ENCODE results near the gene SERPINE3.

The SERPINE3 gene

DNA sequence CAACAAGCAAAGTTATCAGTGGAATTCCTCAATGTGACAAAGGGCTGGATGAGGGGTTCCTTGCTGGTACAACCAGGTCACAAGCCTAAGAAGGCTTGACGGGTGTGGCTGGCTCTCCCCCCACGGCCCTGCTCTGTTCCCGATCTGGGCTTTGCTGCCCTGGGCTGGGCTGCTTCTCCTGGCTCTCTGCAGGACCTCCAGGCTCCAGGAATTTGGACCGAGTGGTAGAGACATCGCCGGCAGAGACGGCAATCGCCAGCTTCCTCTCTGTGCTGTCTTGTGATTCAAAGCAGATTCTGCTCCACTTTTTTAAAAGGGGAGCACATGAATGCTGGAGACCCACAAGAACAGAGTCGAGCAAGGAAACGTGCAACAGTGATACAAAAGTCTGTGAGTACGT lies at the start of gene SERPINE3:
Gene SERPINE3 (plus strand): TSS at position 338 of the 400 bp plus-strand sequence. CDS start 1,401 bp downstream, outside the sequence.
- no peak for DNase-seq

DNA sequence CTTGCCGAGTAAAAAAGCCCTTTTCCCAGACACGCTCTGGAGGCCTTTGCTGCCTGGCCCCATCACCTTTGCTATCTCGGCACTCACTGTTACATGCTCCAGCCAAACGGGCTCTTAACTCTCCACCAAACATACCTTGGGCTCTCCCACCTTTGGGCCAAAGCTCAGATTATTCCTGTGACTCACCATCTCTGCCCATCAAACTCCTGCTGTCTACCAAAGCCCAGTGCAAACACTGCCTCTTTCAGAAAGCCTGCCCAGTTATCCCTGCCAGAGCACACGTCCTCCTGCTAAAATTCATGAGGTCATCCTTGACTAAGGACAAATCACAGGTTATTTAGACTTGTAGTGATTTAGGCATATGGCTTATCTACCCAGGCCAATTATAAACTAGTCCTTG lies 48.1 kb upstream of the SERPINE3 start:
- no peak for DNase-seq

DNA sequence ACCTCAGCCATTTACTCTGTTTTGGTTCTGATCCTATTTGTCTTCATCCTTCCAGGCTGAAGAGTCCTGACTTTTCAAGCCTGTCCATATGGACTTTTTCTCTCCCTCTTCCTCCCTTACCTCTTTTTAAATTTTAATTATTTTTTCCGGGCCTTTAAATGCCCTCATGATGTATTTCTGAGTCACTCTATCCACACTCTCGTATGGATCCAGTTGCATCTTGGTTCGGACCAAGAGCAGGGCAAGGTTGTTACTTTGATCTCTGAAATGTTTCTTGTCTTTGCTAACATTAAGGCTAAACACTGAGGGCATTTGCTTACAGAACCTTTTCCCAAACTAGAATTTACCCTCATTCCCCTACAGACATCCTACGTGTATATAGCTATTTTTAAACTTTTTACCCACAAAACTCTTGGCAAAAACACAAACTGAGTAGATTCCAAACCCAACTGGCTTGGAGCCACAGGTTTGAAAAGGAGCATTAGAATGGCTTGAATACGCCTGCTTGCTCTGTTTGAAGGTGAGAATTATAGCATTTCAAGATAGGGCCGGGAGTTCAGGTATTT lies 47.4 kb upstream of the SERPINE3 start:
- DNase-seq: no peak

- DNase-seq: no peak
Observed at GRCh38 chr13:51297556-51297955, 41.9 kb upstream of the SERPINE3 start.

DNA sequence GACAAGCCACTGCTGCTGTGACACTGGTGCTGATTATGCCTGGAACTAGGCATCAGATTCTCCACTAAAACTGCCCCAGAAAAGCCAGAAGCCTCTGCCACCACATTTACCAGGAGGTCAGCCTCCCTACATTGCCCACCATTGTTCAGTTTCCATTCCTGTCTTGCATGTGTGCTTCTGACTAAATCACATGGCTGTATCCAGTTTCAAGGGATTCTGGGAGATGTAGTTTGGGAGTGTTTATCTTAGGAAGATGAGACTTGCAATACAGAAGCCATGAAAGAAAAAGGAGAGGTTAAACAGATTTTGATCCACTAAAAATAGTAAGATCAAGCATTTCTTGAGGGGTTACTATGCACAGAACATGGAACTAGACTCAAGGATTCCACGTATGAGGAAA lies 40.7 kb upstream of the SERPINE3 start:
- DNase-seq: no peak

- DNase-seq: no peak
Observed at GRCh38 chr13:51303063-51303552, 36.4 kb upstream of the SERPINE3 start.

- no peak for DNase-seq
Observed at GRCh38 chr13:51303882-51304281, 35.6 kb upstream of the SERPINE3 start.

DNA sequence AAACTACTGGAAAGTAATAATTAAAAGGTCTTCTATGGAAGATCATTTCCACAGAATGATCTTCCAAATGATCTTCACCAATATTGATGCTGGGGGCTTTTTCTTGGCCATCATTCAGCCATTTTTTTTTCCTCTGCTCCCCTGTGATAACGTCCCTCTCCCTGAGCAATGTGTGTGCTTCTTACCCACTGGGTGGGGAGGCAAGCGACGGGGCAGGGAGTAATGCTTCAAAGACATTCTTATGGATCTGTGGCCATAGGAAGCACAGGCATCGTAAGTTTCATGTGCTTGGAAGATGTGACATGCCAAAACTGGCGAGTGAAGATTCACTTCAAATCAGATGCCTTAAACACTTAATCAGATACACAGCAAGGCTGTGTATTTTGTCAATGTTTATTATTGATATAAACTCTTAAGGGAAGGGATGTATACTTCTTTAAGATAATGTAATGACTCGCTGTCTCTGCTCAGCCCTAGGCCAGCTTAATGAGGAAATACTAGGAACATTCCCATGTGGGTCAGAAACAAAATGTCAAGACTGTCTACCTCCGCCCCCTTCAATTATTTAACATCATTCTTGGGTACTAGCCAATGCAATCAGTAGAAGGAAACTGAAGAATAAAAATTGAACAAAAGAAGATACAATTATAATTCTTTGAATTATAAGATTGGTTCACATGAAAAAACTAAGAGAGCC lies 34.1 kb upstream of the SERPINE3 start:
- no peak for DNase-seq

DNA sequence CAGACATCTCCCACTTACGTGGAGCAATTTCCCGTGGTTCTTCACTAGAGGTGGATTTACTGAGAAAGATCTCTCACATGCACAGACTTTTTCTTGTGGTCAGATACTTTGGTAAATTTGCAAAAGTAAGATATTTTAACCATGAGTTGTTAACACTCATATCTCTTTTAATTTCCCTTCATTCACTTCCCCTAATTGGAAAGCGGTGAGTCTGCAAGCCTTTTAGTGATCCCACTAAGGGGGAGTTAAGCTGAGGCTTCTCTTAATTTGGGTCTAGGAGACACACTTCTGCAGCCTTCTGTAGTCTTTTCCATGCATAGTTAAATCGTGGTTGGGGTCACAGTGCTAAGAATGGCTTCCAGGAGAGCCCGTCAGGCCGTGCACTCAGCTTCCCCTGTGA lies 30.7 kb upstream of the SERPINE3 start:
- no peak for DNase-seq

DNA sequence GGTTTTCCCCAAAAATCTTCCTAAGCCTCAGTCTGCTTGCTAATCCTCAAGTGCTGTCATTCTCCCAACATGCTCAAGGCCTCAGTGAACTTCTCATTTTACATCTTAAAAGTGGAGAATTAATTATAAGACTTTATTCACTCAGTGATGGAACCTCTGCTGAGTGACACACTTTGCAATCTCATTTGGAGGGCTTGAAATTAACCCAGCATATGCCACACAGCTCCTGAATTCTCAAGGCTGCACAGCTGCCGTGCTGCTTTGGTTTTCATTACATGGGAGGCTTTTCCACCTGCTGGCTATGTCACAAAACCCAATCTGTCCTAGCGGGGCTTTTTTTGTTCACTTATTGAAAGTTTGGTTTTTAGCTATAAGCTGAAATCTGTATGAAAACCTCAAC lies 28.3 kb upstream of the SERPINE3 start:
- no peak for DNase-seq

- no peak for DNase-seq
Observed at GRCh38 chr13:51311957-51312520, 27.5 kb upstream of the SERPINE3 start.

GRCh38 chr13:51313619-51314018 lies 25.9 kb upstream of the SERPINE3 start:
- no peak for DNase-seq

DNA sequence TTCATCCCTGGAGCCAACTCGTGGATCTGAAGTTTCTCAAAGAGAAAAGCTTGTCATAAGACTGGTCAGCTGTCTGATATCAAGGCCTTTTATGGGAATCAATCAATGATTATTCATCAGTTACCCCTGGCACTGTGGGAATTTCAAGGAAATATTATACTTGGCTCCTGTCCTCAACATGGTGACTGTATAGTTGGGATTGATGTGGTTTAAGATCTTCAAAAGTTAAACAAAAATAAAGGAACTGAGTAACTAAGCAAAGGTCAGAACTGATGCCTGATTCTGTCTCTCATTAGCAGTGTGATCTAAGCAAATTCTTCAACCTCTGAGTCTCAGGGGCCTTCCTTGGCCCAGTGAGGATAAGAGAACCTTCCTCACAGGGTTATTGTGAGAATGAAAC lies 22.2 kb upstream of the SERPINE3 start:
- DNase-seq: no peak

DNA sequence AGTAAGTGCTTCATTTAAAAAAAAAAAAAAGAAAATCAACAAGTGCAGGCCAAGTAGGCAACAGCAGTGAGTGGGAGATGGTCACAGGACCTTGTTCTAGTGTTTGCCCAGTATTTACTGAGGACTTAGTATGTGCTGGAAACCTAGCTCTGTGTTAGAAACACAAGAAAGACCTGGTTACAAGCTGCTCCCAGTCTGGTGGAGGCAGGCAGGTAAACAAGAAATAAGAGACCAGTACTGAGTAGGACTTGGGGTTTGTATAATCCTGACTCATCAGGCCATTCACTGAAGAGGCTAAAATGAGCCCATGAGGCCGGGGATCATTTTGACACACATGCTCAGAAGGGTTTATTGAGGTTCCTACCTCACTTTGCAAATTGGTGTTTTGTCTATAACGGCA lies 21.5 kb upstream of the SERPINE3 start:
- no peak for DNase-seq

- no peak for DNase-seq
Observed at GRCh38 chr13:51318876-51319275, 20.6 kb upstream of the SERPINE3 start.

- DNase-seq: no peak
Observed at GRCh38 chr13:51321836-51322235, 17.7 kb upstream of the SERPINE3 start.

DNA sequence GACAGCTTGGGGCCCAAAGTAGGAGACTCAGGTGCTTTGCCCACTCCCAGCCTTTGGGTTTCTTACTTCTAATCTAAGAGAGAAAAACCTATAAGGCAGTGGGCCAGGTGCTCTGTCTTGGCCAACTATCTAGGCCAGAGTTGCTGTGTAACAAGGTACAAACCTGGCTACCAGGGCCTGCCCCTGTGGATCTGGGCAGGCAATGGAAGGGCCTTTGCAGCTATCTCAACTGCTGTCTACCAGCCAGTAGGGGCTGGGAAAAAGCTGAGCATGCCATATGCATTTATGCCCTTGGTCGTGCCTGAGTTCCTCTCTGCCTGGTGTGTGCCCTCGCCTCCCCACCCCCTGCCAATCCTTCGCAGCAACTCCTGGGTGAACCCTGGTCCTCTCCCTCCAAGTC lies 16.7 kb upstream of the SERPINE3 start:
- DNase-seq: no peak

GRCh38 chr13:51323824-51324511 lies 15.5 kb upstream of the SERPINE3 start:
- DNase-seq: no peak

- DNase-seq: no peak
Observed at GRCh38 chr13:51324714-51325420, 14.6 kb upstream of the SERPINE3 start.

DNA sequence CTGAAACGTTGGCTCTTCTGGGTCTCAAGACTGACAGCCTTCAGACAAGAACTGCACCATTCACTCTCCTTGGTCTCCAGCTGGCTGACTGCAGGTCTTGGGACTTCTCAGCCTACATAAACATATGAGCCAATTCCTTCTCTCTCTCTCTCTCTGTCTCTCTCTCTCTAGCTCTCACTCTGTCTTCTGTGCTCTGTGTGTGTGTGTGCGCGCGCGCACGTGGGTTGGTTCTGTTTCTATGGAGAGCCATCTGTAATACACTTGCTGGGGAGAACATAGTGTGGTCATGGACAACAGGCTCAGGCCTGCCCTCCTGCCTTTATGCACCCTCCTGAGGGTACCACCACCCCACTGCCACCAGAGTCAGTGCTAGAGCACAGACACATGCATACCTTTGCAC lies 13.7 kb upstream of the SERPINE3 start:
- no peak for DNase-seq

- no peak for DNase-seq
Observed at GRCh38 chr13:51326777-51327176, 12.7 kb upstream of the SERPINE3 start.

DNA sequence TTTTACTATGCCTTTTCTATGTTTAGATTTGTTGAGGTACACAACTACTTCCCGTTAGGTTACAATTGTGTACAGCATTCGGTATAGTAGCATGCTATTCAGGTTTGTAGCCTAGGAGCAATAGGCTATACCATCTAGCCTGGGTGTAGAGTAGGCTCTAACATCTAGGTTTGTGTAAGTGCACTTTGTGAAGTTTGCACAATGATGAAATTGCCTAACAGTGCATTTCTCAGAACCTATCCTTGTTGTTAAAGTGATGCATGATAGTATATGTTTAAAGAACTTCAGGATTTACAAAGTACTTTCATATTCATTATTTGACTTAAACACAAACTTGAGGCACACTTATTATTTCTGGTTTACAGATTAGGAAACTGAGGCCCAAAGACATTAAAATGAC lies 11.5 kb upstream of the SERPINE3 start:
- DNase-seq: no peak

- no peak for DNase-seq
Observed at GRCh38 chr13:51328488-51328887, 11.0 kb upstream of the SERPINE3 start.
